ENCODE measurements around the gene FAM81B. TPM values are rescaled to one million over a fixed set of nuclear protein-coding genes. Genes with fewer than 3 reads are reported as not detected.

FAM81B gene
- total RNA-seq, 1 donor from 2014 or later: 6.2 TPM

DNA sequence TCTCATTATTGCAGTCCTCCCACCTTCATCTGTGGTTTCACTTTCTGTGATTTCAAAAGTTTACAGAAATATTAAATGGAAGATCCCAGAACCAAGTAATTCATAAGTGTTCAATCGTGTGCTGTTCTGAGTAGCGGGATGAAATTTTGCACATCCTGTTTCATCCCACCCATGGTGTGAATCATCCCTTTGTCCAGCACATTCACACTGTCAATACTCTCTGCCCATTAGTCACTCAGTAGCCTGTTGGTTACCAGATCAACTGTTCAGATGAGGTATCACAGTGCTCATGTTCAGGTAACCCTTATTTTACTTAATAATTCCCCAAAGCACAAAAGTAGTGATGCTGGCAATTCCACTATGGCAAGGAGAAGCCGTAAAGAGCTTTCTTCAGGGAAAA is 26.8 kb downstream of the FAM81B start:
- no peak for DNase-seq
- Histone ChIP-seq H3K27me3 (ENCODE audit: low read depth) (no peaks in the 10 kb centered on the region), H3K27ac (replicated peaks) (no peak overlapping the region), H3K9me3 (replicated peaks) (no peaks in the 10 kb centered on the region), H3K4me1 (no peaks in the 10 kb centered on the region), H3K4me3 (no peak overlapping the region), H3K36me3 (no peaks in the 10 kb centered on the region)
- TF ChIP-seq, protein P1, sequence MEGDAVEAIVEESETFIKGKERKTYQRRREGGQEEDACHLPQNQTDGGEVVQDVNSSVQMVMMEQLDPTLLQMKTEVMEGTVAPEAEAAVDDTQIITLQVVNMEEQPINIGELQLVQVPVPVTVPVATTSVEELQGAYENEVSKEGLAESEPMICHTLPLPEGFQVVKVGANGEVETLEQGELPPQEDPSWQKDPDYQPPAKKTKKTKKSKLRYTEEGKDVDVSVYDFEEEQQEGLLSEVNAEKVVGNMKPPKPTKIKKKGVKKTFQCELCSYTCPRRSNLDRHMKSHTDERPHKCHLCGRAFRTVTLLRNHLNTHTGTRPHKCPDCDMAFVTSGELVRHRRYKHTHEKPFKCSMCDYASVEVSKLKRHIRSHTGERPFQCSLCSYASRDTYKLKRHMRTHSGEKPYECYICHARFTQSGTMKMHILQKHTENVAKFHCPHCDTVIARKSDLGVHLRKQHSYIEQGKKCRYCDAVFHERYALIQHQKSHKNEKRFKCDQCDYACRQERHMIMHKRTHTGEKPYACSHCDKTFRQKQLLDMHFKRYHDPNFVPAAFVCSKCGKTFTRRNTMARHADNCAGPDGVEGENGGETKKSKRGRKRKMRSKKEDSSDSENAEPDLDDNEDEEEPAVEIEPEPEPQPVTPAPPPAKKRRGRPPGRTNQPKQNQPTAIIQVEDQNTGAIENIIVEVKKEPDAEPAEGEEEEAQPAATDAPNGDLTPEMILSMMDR (IDR thresholded peaks at IDR 0.05; ENCODE audit: borderline replicate concordance): no peak
- intact Hi-C loops (cut with micrococcal nuclease): no loop called here

DNA sequence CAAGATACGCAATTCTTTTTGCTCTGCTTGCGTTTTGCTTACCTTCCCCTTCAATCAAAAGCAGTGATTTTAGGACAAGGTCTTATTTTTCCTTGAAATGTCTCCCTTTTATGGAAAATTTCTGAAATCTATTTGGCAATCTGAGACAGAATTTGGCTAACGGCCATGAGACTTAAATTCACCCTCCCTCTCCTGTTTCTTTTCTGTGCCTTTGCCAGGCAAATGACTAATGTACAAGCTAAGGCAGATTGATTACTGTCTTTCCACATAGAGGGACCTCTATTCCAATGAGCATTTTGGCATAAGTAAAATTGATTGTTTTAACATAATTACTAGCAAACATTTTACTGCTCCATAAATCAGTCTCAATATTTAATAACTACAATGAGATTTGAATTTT is 31.7 kb downstream of the FAM81B start:
- intact Hi-C loops (cut with micrococcal nuclease): no loop called here
- Histone ChIP-seq H3K4me1 (no peaks in the 10 kb centered on the region), H3K27me3 (ENCODE audit: low read depth) (no peaks in the 10 kb centered on the region)

DNA sequence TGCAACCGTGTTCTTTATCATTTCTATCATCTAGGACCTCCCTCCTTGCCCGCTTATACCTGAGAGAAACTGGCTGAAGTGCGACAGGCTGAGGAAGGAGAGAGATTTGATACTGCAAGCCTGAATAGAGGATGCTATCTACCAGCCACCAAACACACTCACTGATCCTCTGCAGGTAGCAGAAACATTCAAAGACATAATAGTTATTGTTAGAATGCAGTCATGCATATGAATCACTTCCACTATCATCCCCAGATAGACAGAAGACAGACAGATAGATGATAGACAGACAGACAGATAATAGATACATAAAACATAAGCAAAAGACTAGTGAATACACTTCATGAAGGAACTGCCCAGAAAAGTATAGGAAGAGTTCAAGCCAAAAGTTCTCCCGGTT is 32.9 kb downstream of the FAM81B start:
- no peak for DNase-seq

More for the DNA sequence above, 31.7 kb downstream of the FAM81B start:
- H3K4me3 ChIP-seq: no peak overlapping the region
- TF ChIP-seq, protein P1 (IDR thresholded peaks at IDR 0.05; ENCODE audit: borderline replicate concordance): no peak
- H3K9me3 ChIP-seq (replicated peaks): no peaks in the 10 kb centered on the region
- H3K27ac ChIP-seq (replicated peaks): no peak overlapping the region
- no peaks in the 10 kb centered on the region for H3K36me3 ChIP-seq
- no peak for DNase-seq

DNA sequence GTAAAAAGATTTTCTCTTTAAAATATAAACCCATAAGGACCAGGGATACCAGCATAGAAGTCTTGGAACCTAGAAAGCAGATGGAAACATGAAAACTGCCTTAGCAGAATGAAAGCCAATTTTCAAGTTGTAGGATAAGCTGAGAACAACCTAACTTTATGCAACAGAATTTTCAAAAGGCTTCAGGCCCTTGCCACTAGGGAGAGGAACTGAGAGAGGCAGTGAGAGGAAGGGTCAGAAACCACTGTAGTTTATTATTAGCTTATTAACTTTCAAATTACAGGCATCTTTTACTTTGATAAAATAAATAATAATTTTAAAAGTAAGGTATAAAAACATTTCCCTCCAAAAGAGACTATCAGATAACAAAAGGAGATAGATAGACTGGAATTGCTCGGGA is 33.4 kb downstream of the FAM81B start:
- no peaks in the 10 kb centered on the region for H3K27me3 ChIP-seq (ENCODE audit: low read depth)
- no peaks in the 10 kb centered on the region for H3K4me1 ChIP-seq
- H3K9me3 ChIP-seq (replicated peaks): no peaks in the 10 kb centered on the region
- TF ChIP-seq, protein P1 (IDR thresholded peaks at IDR 0.05; ENCODE audit: borderline replicate concordance): no peak
- no peak overlapping the region for H3K4me3 ChIP-seq
- DNase-seq: no peak
- no peaks in the 10 kb centered on the region for H3K36me3 ChIP-seq
- no peak overlapping the region for H3K27ac ChIP-seq (replicated peaks)
- intact Hi-C loops (cut with micrococcal nuclease): no loop called here

More for the DNA sequence above, 32.9 kb downstream of the FAM81B start:
- H3K36me3 ChIP-seq: no peaks in the 10 kb centered on the region
- H3K4me3 ChIP-seq: no peak overlapping the region
- H3K9me3 ChIP-seq (replicated peaks): no peaks in the 10 kb centered on the region
- TF ChIP-seq, protein P1 (IDR thresholded peaks at IDR 0.05; ENCODE audit: borderline replicate concordance): no peak
- intact Hi-C loops (cut with micrococcal nuclease): no loop called here
- H3K27ac ChIP-seq (replicated peaks): no peak overlapping the region
- H3K27me3 ChIP-seq (ENCODE audit: low read depth): no peaks in the 10 kb centered on the region
- H3K4me1 ChIP-seq: no peaks in the 10 kb centered on the region

DNA sequence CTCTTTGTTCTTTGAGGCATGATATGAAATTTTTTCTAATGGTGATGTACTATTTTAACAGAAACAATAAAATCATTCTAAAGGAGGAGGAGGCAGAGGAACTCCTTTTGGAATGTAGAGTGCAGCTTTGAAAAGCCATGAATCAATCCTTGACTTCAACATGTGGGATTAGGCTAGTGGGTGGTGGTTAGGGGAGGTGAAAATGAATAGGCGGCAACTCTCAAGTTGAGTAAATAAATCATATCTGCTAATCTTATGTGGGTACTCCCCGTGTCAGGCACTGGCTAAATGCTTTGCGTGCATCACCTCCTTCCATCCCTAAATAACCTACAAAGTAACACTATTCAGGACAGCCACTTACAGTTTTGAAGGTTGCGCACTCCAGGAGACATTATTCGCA is 35.1 kb downstream of the FAM81B start:
- H3K4me1 ChIP-seq: no peaks in the 10 kb centered on the region
- DNase-seq: no peak

More for the DNA sequence above, 35.1 kb downstream of the FAM81B start:
- no peak overlapping the region for H3K27ac ChIP-seq (replicated peaks)
- H3K4me3 ChIP-seq: no peak overlapping the region
- intact Hi-C loops (cut with micrococcal nuclease): no loop called here
- no peaks in the 10 kb centered on the region for H3K36me3 ChIP-seq
- no peaks in the 10 kb centered on the region for H3K27me3 ChIP-seq (ENCODE audit: low read depth)
- H3K9me3 ChIP-seq (replicated peaks): no peaks in the 10 kb centered on the region
- TF ChIP-seq, protein P1 (IDR thresholded peaks at IDR 0.05; ENCODE audit: borderline replicate concordance): no peak

Data from left ventricle myocardium inferior (tissue), 1 donor.